Spleen (tissue), 7 donors: ENCODE measurements around the gene PRICKLE1.

Experiments
- CTCF ChIP-seq, 11 experiments: fragments of 200-600 bp in 7 of 11; fragments of 450-650 bp in 4 of 11; sonication (generic) in 4 of 11; IDR thresholded peaks in 8 of 11; conservative IDR thresholded peaks in 3 of 11; 1 replicate in 7 of 11; 2 replicates in 4 of 11; pipeline versions ENCODE4 v1.4.0 to v1.8.0; 2016 to 2021; ENCODE audit warnings: antibody characterized with exemption in 11 of 11, inconsistent platforms in 4 of 11, mild to moderate bottlenecking in 1 of 11
- POLR2A ChIP-seq, 3 donors: fragments of 450-650 bp; IDR thresholded peaks; one replicate each; pipeline ENCODE4 v1.5.1; 2017; ENCODE audit warnings: antibody characterized with exemption in 3 of 3, mild to moderate bottlenecking in 1 of 3
- donor health status: DM: no; HTN: no; CAD: no; lungs with moderate emphysema.
- donor health status: DM: no; HTN: no; CAD: no.
- donor health status: DM: no; HTN: no; CAD: no.

- TF ChIP-seq POLR2A (IDR thresholded peaks at IDR 0.05) (no peak), CTCF (IDR thresholded peaks at IDR 0.05 in 8 of 11, conservative IDR thresholded peaks at IDR 0.05 in 3 of 11) (no peak)
Observed at GRCh38 chr12:42407306-42407705, 182.2 kb downstream of the PRICKLE1 start.
